HL-60 (cell line): ENCODE data around the gene HNF1B.
"Not testable (repeated sequence)": the region's sequence is repeated elsewhere in the genome, so short reads cannot be mapped to it uniquely, and the experiment has no call there.

Source experiments
- DNase-seq, 2 experiments: peaks; one replicate each; pipeline ENCODE4 v3.0.0-alpha.2; 2010 to 2020; ENCODE audit warnings: low read depth in 1 of 2, low spot score in 1 of 2
- H3K27ac ChIP-seq: fragments of 250-450 bp; sonication (Bioruptor Pico); replicated peaks from 2 replicates; pipeline ENCODE4 v1.5.1; 2020; ENCODE audit warnings: mild to moderate bottlenecking, moderate library complexity
- H3K27me3 ChIP-seq: fragments of 250-450 bp; sonication (Bioruptor Pico); 2 replicates; pipeline ENCODE4 v1.5.1; 2021; ENCODE audit warnings: mild to moderate bottlenecking, moderate library complexity; ENCODE audit not compliant: insufficient read depth, poor library complexity, severe bottlenecking
- H3K4me3 ChIP-seq: replicated peaks from 2 replicates; pipeline ENCODE4 v1.5.1; 2011; ENCODE audit warnings: mild to moderate bottlenecking, control low read depth, low read length; ENCODE audit not compliant: insufficient read depth
- GABPA ChIP-seq: IDR thresholded peaks from 2 replicates; pipeline ENCODE4 v1.6.1; 2012; ENCODE audit warnings: low read depth
- POLR2AphosphoS5 ChIP-seq: IDR thresholded peaks from 2 replicates; pipeline ENCODE4 v1.6.1; 2012; ENCODE audit warnings: low read depth
- SPI1 ChIP-seq: IDR thresholded peaks from 2 replicates; pipeline ENCODE4 v1.6.1; 2012; ENCODE audit warnings: low read depth, mild to moderate bottlenecking, borderline replicate concordance
- TF ChIP-seq, protein P1 (sequence below): IDR thresholded peaks from 2 replicates; pipeline ENCODE4 v1.6.1; 2012; ENCODE audit warnings: low read depth; ENCODE audit not compliant: insufficient replicate concordance
- TF ChIP-seq, protein P2 (sequence below): IDR thresholded peaks from one replicate; pipeline ENCODE4 v1.5.1; 2011; ENCODE audit warnings: low read length, control low read depth, inconsistent platforms; ENCODE audit not compliant: insufficient read depth

HNF1B gene

DNA sequence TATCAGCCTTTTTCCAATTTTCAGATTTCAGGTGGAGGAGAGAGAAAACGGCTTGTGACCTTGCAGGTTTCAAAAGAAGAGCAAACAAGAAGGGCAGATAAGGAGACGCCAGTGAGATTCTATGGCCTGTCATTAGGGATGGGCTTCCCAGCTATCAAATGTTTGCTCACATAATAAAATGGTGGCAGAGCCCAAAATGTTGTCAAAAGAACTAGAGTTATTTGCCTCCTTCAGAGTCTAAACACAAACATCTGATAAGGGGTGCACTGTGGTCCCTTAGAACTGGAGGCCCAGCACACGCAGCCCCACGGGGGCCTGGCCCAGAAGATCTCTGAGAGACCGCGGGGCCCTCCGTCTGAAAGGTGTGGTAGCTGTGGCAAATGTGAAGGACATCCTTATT lies 55.5 kb downstream of the HNF1B start:
- H3K27me3 ChIP-seq, result no peaks in the 10 kb centered on the region
- H3K27ac ChIP-seq, result no peak overlapping the region
- no peak for DNase-seq
- H3K4me3 ChIP-seq, result no peak overlapping the region
- TF ChIP-seq, protein P1, sequence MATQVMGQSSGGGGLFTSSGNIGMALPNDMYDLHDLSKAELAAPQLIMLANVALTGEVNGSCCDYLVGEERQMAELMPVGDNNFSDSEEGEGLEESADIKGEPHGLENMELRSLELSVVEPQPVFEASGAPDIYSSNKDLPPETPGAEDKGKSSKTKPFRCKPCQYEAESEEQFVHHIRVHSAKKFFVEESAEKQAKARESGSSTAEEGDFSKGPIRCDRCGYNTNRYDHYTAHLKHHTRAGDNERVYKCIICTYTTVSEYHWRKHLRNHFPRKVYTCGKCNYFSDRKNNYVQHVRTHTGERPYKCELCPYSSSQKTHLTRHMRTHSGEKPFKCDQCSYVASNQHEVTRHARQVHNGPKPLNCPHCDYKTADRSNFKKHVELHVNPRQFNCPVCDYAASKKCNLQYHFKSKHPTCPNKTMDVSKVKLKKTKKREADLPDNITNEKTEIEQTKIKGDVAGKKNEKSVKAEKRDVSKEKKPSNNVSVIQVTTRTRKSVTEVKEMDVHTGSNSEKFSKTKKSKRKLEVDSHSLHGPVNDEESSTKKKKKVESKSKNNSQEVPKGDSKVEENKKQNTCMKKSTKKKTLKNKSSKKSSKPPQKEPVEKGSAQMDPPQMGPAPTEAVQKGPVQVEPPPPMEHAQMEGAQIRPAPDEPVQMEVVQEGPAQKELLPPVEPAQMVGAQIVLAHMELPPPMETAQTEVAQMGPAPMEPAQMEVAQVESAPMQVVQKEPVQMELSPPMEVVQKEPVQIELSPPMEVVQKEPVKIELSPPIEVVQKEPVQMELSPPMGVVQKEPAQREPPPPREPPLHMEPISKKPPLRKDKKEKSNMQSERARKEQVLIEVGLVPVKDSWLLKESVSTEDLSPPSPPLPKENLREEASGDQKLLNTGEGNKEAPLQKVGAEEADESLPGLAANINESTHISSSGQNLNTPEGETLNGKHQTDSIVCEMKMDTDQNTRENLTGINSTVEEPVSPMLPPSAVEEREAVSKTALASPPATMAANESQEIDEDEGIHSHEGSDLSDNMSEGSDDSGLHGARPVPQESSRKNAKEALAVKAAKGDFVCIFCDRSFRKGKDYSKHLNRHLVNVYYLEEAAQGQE, result no peak
- TF ChIP-seq POLR2AphosphoS5 (no peak), GABPA (no peak), SPI1 (no peak)
- TF ChIP-seq, protein P2, sequence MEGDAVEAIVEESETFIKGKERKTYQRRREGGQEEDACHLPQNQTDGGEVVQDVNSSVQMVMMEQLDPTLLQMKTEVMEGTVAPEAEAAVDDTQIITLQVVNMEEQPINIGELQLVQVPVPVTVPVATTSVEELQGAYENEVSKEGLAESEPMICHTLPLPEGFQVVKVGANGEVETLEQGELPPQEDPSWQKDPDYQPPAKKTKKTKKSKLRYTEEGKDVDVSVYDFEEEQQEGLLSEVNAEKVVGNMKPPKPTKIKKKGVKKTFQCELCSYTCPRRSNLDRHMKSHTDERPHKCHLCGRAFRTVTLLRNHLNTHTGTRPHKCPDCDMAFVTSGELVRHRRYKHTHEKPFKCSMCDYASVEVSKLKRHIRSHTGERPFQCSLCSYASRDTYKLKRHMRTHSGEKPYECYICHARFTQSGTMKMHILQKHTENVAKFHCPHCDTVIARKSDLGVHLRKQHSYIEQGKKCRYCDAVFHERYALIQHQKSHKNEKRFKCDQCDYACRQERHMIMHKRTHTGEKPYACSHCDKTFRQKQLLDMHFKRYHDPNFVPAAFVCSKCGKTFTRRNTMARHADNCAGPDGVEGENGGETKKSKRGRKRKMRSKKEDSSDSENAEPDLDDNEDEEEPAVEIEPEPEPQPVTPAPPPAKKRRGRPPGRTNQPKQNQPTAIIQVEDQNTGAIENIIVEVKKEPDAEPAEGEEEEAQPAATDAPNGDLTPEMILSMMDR, result no peak

DNA sequence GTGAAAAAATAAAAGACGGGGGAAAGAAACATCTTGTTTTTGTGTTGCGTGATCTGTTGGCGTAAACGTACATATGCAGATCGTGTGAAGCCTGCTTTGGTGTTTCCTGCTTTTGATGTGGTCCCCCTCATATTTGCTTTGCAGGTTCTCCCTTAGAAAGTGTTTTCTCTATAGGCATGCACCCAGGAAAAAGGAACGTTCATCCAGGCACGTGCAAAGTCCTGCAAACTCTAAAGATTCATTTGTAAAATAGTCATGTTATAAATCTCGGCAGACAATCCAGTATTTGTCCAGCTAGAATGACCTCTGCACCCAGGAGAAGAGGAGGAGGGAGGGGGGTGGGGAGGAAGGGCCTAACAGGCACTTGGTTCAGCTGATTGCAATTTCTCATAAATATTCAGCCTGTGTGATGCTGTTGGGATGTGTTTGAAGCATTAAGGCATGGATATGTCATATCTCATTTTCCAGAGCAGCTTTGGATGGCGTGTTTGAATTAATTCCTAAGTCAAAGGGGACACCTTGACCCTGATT lies 61.3 kb downstream of the HNF1B start:
- Histone ChIP-seq H3K4me3 (no peak overlapping the region), H3K27ac (no peak overlapping the region), H3K27me3 (no peaks in the 10 kb centered on the region)
- TF ChIP-seq POLR2AphosphoS5, result no peak
- TF ChIP-seq, protein P1, result no peak
- no peak for TF ChIP-seq GABPA
- TF ChIP-seq, protein P2, result no peak
- no peak for TF ChIP-seq SPI1
- DNase-seq, result no peak

DNA sequence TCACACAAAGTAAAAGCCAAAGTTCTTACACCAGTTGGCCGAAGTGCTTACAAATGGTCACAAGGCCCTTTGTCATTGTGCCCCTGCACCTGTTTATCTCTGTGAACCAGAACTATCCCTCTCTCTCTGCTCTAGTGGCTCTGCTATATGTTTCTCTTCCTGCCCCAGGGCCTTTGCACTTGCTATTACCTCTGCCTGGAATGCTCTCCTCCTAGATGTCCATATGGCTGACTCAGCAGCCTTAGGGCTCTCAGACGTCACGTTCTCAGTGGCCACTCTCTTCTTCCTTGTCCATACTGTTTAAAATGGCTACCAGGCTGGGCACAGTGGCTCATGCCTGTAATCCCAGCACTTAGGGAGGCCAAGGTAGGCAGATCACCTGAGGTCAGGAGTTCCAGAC lies 62.9 kb downstream of the HNF1B start:
- no peak for DNase-seq
- no peak overlapping the region for H3K27ac ChIP-seq
- TF ChIP-seq POLR2AphosphoS5, result no peak
- no peak for TF ChIP-seq GABPA
- no peak for TF ChIP-seq SPI1
- TF ChIP-seq, protein P2, result no peak
- TF ChIP-seq, protein P1, result no peak
- H3K4me3 ChIP-seq, result no peak overlapping the region
- no peaks in the 10 kb centered on the region for H3K27me3 ChIP-seq

DNA sequence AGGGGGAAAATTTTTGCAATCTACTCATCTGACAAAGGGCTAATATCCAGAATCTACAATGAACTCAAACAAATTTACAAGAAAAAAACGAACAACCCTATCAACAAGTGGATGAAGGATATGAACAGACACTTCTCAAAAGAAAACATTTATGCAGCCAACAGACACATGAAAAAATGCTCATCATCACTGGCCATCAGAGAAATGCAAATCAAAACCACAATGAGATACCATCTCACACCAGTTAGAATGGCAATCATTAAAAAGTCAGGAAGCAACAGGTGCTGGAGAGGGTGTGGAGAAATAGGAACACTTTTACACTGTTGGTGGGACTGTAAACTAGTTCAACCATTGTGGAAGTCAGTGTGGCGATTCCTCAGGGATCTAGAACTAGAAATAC lies 64.9 kb downstream of the HNF1B start:
- not testable (repeated sequence) for DNase-seq, H3K4me3 ChIP-seq, H3K27ac ChIP-seq, H3K27me3 ChIP-seq
